GM21447 (cell line): ENCODE results near the gene CMTM3.
"Not testable (repeated sequence)": the region's sequence is repeated elsewhere in the genome, so short reads cannot be mapped to it uniquely, and the experiment has no call there.

Experiments used
- ATAC-seq: cut with Tn5 transposase; IDR thresholded peaks from one replicate; pipeline ENCODE4 v1.9.1; 2021; ENCODE audit not compliant: unreplicated experiment

The CMTM3 gene

GRCh38 chr16:66631558-66631957 is 27.1 kb downstream of the CMTM3 start:
- not testable (repeated sequence) for ATAC-seq

DNA sequence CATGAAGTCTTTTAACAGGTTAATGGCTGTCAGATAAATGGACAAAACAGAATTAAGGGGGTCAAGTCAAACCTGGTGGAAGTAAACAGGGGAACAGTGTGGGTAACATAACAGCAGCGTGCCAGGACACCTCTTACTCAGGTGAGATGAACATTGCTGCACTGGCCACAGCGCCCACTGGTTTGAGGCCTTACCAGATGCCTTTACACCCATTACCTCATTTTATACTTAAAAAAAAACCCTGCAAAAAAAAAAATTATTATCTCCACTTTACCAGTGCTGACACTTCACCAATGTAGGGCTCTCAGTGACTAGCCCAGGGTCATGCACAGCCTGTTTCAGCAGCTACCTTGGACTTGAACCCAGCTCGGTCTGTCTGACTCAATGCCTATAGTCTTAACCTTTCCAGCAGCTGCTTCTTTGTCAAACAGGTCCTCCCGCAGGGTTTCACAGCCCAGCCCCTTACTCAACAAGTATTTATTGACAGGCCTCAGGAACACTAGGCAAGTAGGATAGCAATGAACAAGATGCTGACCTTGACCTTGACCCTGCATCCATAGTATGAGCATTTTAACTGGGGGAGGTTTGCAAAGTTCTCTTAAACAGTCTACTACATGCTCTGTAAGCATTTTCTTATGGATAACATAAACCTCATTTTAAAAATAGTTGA is 30.2 kb downstream of the CMTM3 start:
- no peak for ATAC-seq

DNA sequence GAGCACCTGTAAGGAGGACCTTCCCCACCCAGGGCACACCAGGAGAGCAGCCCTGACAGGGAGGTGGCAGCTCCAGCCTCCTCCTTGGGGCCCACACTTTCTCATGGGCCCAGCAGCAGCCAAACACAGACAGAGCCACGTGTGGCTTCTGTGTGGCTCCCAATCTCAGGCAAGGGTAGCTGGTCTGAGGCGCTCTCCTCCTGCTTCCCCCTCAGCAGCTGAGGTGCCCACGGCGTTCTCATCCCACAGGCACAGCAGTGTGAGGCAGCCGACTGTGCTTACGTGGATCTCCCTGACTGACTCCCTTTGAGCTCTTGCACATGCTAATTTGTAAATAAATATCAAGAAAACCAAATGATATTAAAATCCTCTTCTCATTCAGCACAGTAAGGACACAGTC is 30.9 kb downstream of the CMTM3 start:
- no peak for ATAC-seq

GRCh38 chr16:66636199-66636598 is 31.7 kb downstream of the CMTM3 start:
- no peak for ATAC-seq

DNA sequence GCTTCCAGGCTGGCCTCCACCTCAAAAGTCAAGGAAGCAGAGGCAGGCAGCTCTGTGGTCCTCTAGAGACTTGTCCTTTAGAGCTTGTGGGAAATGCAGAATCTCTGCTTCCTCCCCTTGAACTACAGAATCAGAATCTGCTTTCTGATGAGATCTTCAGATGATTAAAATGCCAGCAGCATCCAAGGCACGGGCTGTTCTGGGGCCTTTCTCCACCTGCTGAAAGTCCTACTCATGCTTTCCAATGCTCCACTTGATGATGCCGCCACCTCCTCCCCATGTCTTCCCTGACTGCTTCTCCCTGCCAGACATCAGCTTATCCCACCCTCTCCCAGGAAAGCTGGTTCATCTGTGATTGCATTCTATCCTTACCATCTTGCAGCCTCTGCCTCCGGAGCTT is 33.3 kb downstream of the CMTM3 start:
- no peak for ATAC-seq

DNA sequence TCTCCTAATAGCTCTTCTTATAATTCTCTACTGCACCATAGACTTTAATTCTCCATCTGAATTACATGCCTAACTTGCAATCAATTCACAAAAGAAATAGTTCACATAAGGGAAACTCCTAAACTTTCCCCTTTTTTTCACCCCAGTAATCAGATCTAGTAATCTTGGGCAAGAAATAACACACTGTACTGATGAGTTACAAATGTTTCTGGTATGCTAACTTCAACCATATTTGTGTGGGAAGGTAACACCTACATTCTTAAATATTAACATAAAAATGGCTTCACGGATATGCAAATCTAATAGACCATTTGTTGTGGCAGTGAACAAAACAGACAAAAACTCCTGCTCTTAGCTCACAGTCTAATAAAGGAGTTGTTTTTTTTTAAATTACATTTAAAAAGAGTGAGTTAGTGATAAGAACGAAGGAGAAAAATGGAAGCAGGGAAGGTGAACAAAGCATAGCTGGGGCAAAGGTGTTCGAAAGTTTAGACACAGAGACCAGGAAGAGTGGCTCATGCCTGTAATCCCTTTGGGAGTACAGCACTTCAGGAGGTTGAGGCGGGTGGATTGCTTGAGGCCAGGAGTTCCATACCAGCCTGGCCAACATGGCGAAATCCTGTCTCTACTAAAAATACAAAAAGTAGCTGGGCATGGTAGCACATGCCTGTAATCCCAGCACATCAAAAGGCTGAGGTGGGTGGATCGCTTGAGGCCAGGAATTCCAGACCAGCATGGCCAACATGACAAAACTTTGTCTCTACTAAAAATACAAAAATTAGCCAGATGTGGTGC is 34.8 kb downstream of the CMTM3 start:
- no peak for ATAC-seq

DNA sequence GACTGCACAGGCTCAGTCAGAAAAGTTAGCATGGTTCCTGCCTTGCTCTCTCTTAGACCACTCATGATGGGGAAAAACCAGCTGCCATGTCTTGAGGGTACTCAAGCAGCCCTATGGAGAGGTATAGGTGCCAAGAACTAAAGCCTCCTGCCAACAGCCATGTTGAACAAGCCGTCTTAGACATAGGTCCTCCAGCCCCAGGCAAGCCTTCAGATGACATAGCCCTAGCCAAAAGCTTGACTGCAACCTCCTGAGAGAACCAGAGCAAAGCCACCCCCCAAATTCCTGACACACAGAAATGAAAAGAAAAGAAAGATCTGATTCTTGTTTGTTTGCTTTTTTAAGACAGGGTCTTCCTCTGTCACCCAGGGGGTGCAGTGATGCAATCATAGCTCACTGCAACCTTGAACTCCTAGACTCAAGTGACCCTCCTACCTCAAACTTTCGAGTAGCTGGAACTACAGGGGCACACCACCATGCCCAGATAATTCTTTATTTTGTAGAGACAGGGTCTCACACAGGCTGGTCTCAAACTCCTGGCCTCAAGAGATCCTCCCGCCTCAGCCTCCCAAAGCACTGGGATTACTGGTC is 36.3 kb downstream of the CMTM3 start:
- ATAC-seq, result no peak

DNA sequence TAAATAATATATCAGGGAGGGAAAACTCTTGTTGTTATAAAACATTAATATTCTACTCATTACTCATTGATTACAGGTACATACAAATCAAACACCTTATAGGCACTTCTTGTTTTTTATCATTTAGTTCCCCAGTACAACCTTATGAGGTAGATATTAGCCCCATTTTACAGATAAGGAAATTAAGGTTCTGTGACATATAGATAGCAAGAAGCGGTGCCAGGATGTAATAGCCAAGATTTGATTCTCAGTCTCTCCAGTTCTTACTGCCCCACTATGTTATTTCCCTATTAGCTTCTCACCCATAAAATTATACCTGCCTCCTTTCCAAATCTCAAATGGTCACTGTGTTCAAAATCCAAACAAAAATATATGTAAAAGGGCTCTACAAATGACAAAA is 36.9 kb downstream of the CMTM3 start:
- no peak for ATAC-seq

- ATAC-seq, result no peak
Measured at GRCh38 chr16:66647866-66648265, 43.4 kb downstream of the CMTM3 start.

DNA sequence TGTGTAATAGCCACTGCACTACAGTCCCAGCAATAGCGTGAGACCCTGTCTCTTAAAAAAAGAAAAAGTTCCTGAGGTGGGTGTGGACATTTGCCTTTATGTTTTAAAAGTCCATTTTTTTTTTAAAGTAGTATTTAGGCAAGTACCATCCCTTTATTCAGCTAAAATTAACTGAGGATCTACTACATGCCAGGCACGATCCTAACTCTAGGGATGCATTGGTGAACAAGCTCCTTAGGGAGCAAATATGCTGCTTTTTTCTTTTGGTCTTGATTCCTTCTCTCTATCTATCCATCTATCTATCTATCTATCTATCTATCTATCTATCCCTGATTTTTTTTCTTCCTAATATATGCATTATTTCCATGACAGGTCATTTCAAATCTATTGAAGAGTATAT is 44.7 kb downstream of the CMTM3 start:
- no peak for ATAC-seq

DNA sequence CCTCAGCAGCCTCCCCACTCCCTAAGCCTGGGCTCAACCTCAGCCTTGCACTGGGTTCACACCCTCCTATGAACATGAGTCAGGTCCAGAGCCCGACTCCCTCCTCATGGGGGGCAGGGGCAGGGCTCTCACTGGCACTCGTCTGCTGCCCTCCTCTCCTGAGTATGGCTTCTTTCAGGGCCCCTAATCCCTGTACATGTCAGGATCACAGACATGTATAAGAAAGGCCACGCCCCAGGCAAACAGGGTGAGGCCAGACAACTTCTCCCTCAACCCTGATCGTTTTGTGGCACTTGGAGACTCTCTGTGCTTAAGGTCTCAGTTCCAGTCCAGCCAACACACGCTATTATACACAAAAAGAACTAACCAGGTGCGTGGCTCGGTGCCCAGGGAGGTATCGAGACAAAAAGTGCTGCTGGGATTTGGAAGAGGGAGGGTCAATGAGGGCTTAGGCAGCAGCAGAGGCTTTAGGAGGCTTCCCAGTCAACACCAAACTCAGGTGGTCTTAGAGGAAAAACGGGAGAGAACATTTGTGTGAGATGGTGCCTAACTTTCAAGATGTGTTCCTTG is 45.2 kb downstream of the CMTM3 start:
- no peak for ATAC-seq

DNA sequence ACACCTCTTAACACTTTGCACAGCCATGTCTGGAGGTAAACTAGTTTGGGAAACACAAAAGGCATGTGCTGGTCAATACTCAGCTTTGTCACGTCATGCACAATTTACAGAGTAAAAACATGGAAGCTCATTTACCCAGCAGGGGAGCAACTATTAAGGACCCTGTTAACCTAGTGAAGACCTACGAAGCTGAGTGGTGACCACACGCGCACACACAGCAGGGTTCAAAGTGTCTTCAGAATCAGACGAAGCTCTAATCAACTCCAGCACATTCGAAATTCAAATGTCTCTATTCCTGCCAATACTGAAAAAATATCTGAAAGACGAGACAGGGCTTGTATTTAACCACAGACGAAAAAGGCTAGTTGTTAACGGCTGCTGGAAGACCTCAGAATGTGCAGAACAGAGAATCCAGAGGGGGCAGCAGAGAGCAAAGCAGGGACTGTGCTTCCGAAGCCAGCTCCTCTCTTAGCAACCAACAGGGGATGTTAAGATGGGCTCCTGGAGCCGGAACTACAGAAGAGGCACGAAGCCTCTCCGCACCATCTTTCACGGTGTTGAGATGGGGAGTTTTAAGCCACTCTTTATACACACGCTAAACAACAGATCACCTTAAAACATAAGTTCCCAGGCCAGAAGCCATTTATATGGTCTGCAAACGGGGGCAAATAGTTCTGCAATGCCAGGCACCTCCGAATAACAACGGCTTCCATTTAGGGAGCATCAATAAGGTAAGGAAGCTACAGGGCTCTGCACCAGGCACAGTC is 46.4 kb downstream of the CMTM3 start:
- ATAC-seq, result no peak

- no peak for ATAC-seq
Measured at GRCh38 chr16:66651474-66651765, 46.9 kb downstream of the CMTM3 start.

DNA sequence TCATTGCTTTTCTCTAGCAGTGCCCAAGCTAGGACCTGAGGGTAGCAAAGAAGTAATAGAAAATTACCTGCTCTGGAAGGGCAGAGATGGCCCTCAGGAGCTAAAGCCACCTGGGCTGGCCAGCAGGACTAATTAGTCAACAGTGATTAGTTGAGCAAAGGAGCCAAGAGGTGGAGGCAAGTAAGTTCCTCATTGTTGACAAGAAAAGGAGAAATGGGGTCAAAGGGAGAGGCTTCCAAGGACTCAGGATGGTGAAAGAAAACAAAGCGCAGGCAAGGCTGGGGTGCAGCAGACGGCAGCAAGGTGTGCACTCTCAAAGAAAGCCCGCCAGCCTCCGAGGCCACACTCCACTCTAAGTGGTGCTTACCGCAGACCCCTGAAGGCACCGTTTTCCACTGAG is 47.5 kb downstream of the CMTM3 start:
- no peak for ATAC-seq

GRCh38 chr16:66652661-66653360 is 48.3 kb downstream of the CMTM3 start:
- no peak for ATAC-seq

GRCh38 chr16:66653581-66654350 is 49.3 kb downstream of the CMTM3 start:
- ATAC-seq, result no peak

DNA sequence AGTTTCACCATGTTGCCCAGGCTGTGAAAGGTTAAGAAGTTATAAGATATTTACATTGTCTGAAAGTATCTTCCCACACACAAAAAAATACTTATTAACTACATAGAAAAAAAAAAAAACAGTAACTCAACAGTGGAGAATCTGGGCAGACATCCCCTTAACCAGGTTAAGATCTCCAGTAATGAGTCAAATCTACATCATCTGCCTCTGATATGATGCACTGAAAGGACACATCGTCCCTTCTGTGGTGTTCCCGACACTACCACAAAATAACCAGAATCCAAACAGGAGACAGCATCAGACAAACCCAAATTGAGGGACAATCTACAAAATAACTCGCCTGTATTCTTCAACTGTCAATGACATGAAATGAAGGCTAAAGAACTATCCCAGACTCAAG is 52.0 kb downstream of the CMTM3 start:
- ATAC-seq, result no peak

DNA sequence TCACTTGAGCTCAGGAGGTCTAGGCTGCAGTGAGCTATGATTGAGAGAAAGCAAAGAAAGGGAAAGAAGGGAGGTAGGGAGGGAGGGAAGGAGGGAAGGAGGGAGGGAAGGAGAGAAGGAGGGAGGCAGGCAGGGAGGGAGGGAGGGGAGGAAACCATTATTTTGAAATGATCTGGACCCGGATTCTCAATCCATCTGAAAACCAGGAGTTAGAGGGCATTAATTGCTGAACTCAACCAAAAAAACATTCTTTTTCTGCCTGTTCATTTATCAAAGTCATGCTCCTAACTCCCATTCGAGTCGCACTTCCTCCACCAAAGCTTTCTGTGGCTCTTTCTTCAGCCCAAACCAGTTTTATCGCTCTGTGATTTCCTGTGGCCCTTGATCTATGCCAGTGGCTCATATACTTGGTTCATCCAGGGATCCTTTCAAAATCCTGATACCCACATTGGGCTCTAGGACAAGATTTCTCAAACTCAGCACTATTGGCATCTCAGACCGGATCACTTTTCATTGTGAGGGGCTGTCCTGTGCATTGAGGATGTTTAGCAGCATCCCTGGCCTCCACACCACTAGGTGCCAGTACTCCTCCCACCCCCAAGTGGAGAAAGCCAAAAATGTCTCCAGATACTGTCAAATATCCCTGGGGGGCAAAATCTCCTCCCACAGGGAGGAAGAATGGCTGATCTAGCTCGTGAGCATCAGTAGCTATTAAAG is 53.8 kb downstream of the CMTM3 start:
- ATAC-seq, result no peak

DNA sequence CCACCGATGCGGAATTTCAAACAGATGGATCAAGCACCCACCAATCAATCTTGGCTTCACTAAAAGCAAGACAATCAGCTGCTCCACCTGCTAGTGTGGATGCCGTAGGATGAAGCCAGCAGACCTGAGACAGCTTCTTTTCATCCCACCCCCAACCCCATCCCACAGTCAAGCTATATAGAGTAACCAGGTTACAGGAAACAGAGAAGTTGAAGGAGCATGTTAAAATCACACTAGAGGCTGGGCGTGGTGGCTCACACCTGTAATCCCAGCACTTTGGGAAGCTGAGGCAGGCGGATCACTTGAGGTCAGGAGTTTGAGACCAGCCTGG is 54.3 kb downstream of the CMTM3 start:
- no peak for ATAC-seq
